Mesenchymal stem cell (in vitro differentiated cells and primary cell): ENCODE results near the gene TMEM44.

Experiments
- DNase-seq: peaks from one replicate; pipeline ENCODE4 v3.0.0-alpha.2; 2013
- H2AFZ ChIP-seq: one replicate; pipeline ENCODE4 v1.6.1; 2013; ENCODE audit warnings: low read depth, mild to moderate bottlenecking, control low read depth, inconsistent platforms, low read length, moderate library complexity
- H2AK5ac ChIP-seq: 2 replicates; pipeline ENCODE4 v1.6.1; 2013; ENCODE audit warnings: low read length, moderate library complexity, mild to moderate bottlenecking, inconsistent platforms; ENCODE audit not compliant: severe bottlenecking
- H2BK120ac ChIP-seq: one replicate; pipeline ENCODE4 v1.6.1; 2013; ENCODE audit warnings: low read depth, mild to moderate bottlenecking, inconsistent platforms, low read length, moderate library complexity
- H2BK12ac ChIP-seq, 2 experiments: one replicate each; pipeline ENCODE4 v1.6.1; 2013; ENCODE audit warnings: inconsistent platforms in 2 of 2, low read length in 2 of 2, mild to moderate bottlenecking in 2 of 2, moderate library complexity in 2 of 2, control low read depth in 1 of 2
- H2BK15ac ChIP-seq: one replicate; pipeline ENCODE4 v1.6.1; 2013; ENCODE audit warnings: mild to moderate bottlenecking, low read depth, inconsistent platforms; ENCODE audit not compliant: poor library complexity, severe bottlenecking
- H2BK5ac ChIP-seq: 2 replicates; pipeline ENCODE4 v1.6.1; 2013; ENCODE audit warnings: low read depth, mild to moderate bottlenecking, low read length, control low read depth, inconsistent platforms; ENCODE audit not compliant: poor library complexity, severe bottlenecking
- H3K14ac ChIP-seq, 2 experiments: one replicate each; pipeline ENCODE4 v1.6.1; 2013; ENCODE audit warnings: inconsistent platforms in 2 of 2, low read length in 2 of 2, control low read depth in 1 of 2, mild to moderate bottlenecking in 1 of 2, moderate library complexity in 1 of 2
- H3K18ac ChIP-seq, 2 experiments: one replicate each; pipeline ENCODE4 v1.6.1; 2013; ENCODE audit warnings: inconsistent platforms in 2 of 2, low read length in 2 of 2, control low read depth in 1 of 2, low read depth in 1 of 2, mild to moderate bottlenecking in 1 of 2
- H3K23ac ChIP-seq, 2 experiments: one replicate each; pipeline ENCODE4 v1.6.1; 2013; ENCODE audit warnings: inconsistent platforms in 2 of 2, low read length in 2 of 2, mild to moderate bottlenecking in 2 of 2, moderate library complexity in 2 of 2, control low read depth in 1 of 2
- H3K27ac ChIP-seq: 2 replicates; pipeline ENCODE4 v1.5.1; 2013; ENCODE audit warnings: mild to moderate bottlenecking, moderate library complexity, low read length, control low read depth, inconsistent platforms; ENCODE audit not compliant: poor library complexity, severe bottlenecking
- H3K27me3 ChIP-seq, 2 experiments: 2 replicates each; pipeline versions ENCODE4 v1.6.1 to v1.7.0; 2013; ENCODE audit warnings: low read length in 2 of 2, mild to moderate bottlenecking in 2 of 2, moderate library complexity in 2 of 2, control low read depth in 1 of 2, inconsistent platforms in 1 of 2; ENCODE audit not compliant: control insufficient read depth in 1 of 2, insufficient read depth in 1 of 2
- H3K36me3 ChIP-seq, 2 experiments: 2 replicates each; pipeline versions ENCODE4 v1.6.1 to v1.7.0; 2013; ENCODE audit warnings: low read length in 2 of 2, control low read depth in 1 of 2, inconsistent platforms in 1 of 2, low read depth in 1 of 2, mild to moderate bottlenecking in 1 of 2; ENCODE audit not compliant: insufficient read depth in 2 of 2, control insufficient read depth in 1 of 2
- H3K4ac ChIP-seq, 2 experiments: one replicate each; pipeline ENCODE4 v1.6.1; 2013; ENCODE audit warnings: inconsistent platforms in 2 of 2, low read length in 2 of 2, mild to moderate bottlenecking in 2 of 2, moderate library complexity in 2 of 2, control low read depth in 1 of 2, low read depth in 1 of 2
- H3K4me1 ChIP-seq: 2 replicates; pipeline ENCODE4 v1.6.1; 2013; ENCODE audit warnings: low read depth, low read length, control low read depth; ENCODE audit not compliant: control insufficient read depth, insufficient read depth
- H3K4me2 ChIP-seq: 2 replicates; pipeline ENCODE4 v1.6.1; 2013; ENCODE audit warnings: low read length, mild to moderate bottlenecking, inconsistent platforms; ENCODE audit not compliant: poor library complexity, severe bottlenecking
- H3K4me3 ChIP-seq, 2 experiments: 2 replicates each; pipeline versions ENCODE4 v1.5.1 to v1.7.0; 2013; ENCODE audit warnings: low read length in 2 of 2, mild to moderate bottlenecking in 2 of 2, control low read depth in 1 of 2, low read depth in 1 of 2; ENCODE audit not compliant: insufficient read depth in 1 of 2
- H3K79me1 ChIP-seq: replicated peaks from 2 replicates; pipeline ENCODE4 v1.6.1; 2013; ENCODE audit warnings: mild to moderate bottlenecking, control low read depth, low read length, inconsistent platforms; ENCODE audit not compliant: poor library complexity, severe bottlenecking
- H3K9ac ChIP-seq: 2 replicates; pipeline ENCODE4 v1.7.0; 2013; ENCODE audit warnings: mild to moderate bottlenecking, low read length, moderate library complexity
- H3K9me3 ChIP-seq: 2 replicates; pipeline ENCODE4 v1.7.0; 2013; ENCODE audit warnings: mild to moderate bottlenecking, low read length; ENCODE audit not compliant: control insufficient read depth
- H4K8ac ChIP-seq: one replicate; pipeline ENCODE4 v1.6.1; 2013; ENCODE audit warnings: inconsistent platforms, mild to moderate bottlenecking, low read length, moderate library complexity
- H4K91ac ChIP-seq: one replicate; pipeline ENCODE4 v1.6.1; 2013; ENCODE audit warnings: mild to moderate bottlenecking, low read length, inconsistent platforms
- WGBS: methylation state at CpG from one replicate; pipeline ENCODE4 v1.1.7; 2013; ENCODE audit warnings: mixed read lengths; 5-methylcytosine and 5-hydroxymethylcytosine counted together

TMEM44 gene

DNA sequence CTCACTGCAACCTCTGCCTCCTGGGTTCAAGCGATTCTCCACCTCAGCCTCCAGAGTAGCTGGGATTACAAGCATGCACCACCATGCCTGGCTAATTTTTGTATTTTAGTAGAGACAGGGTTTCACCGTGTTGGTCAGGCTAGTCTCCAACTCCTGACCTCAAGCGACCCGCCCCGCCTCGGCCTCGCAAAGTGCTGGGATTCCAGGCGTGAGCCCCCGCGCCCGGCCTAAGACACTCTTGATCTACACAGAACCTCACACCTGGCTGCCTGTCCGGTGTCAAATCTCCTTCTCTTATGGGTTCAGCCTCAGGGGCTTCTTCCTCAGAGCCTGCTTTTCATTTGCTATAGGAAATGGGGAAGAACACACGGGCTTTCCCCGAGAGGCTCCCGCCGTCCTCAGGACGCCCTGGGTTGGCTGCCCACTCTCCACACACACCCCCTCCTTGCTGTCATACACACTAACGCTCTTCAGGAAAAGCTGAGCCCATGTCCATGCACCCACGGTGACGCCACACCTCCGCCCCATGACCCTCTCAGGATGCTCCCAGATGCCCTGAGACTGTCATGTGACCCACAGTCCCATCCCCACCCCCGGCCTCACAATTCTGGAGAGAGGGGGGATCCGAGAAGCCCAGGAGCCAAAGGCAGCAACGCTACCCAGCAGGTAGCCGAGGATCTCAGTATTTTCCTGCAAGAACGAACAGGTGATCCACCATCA lies 10.4 kb downstream of the TMEM44 start:
- H3K27ac ChIP-seq: no peak overlapping the region
- H3K18ac ChIP-seq: no peak overlapping the region
- H3K9me3 ChIP-seq: no peaks in the 10 kb centered on the region
- H3K4me1 ChIP-seq: peaks cover 13% of the 10 kb centered on the region
- no peak overlapping the region for H2AFZ ChIP-seq
- H3K79me1 ChIP-seq: peaks cover 5% of the 10 kb centered on the region
- no peak overlapping the region for H3K9ac ChIP-seq
- 95% methylated on average over 26 of the region's 26 CpGs for WGBS
- no peak overlapping the region for H3K23ac ChIP-seq
- H4K91ac ChIP-seq: no peak overlapping the region
- H3K4me2 ChIP-seq: no peak overlapping the region
- no peak overlapping the region for H2AK5ac ChIP-seq
- no peaks in the 10 kb centered on the region for H3K27me3 ChIP-seq
- H2BK15ac ChIP-seq: no peak overlapping the region
- no peak for DNase-seq
- no peak overlapping the region for H2BK120ac ChIP-seq
- H3K4me3 ChIP-seq: no peak overlapping the region
- peak overlapping the region in 1 of 2 experiments; percentile 10 for H2BK12ac ChIP-seq
- H3K4ac ChIP-seq: no peak overlapping the region
- no peak overlapping the region for H3K14ac ChIP-seq
- H3K36me3 ChIP-seq: peaks cover 43 to 63% of the 10 kb centered on the region in 2 experiments
- no peak overlapping the region for H2BK5ac ChIP-seq
- no peak overlapping the region for H4K8ac ChIP-seq

DNA sequence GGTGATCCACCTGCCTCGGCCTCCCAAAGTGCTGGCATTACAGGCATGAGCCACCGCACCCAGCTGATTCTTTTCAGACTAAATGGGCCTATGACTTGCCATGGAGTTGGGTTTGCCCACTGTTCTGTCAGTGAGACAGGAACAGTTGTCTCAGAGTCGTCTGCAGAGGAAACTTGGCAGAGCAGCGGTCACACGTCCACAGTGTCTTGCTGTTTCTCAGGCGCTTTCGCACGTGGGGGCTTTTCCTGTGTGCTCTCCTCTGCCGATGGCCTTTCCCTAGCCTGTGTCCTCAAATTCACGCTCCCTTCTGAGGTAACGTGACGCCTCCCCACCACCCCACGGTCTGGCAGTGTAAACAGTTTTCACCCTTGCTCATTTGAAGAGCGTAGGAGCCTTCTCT lies 11.3 kb downstream of the TMEM44 start:
- peaks cover 5% of the 10 kb centered on the region for H3K79me1 ChIP-seq

DNA sequence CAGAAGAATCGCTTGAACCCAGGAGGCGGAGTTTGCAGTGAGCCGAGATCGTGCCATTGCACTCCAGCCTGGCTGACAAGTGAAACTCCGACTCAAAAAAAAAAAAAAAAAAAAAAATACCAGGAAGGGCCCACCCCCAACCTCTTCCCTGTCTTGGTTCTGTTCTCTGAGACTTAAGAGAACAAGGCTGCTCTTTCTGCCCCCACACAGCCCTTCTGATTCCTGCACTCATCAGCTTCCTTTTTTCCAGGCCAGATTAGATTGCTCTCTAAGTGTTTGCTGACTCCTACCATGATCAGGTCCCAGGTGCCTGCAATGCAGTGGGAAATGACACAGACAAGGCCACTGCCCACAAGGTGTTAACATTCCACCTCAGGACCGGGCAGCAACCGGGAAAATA lies 13.0 kb downstream of the TMEM44 start:
- no peak overlapping the region for H3K14ac ChIP-seq
- no peak overlapping the region for H3K4me2 ChIP-seq
- no peaks in the 10 kb centered on the region for H3K27me3 ChIP-seq
- no peaks in the 10 kb centered on the region for H3K9me3 ChIP-seq
- no peak overlapping the region for H3K27ac ChIP-seq
- no peak for DNase-seq
- peaks cover 13% of the 10 kb centered on the region for H3K4me1 ChIP-seq
- H2AK5ac ChIP-seq: no peak overlapping the region
- no peak overlapping the region for H2BK120ac ChIP-seq
- H2BK5ac ChIP-seq: no peak overlapping the region
- no peak overlapping the region for H2BK15ac ChIP-seq
- H3K79me1 ChIP-seq: peaks cover 5% of the 10 kb centered on the region
- H4K8ac ChIP-seq: no peak overlapping the region
- H3K4ac ChIP-seq: no peak overlapping the region
- H3K36me3 ChIP-seq: peaks cover 39 to 65% of the 10 kb centered on the region in 2 experiments
- no peak overlapping the region for H4K91ac ChIP-seq
- H2BK12ac ChIP-seq: no peak overlapping the region
- no peak overlapping the region for H3K9ac ChIP-seq
- H3K4me3 ChIP-seq: no peak overlapping the region
- no peak overlapping the region for H3K18ac ChIP-seq
- H2AFZ ChIP-seq: no peak overlapping the region
- 93% methylated on average over 7 of the region's 7 CpGs for WGBS
- H3K23ac ChIP-seq: no peak overlapping the region

More for the DNA sequence above, 11.3 kb downstream of the TMEM44 start:
- H2BK15ac ChIP-seq: no peak overlapping the region
- no peaks in the 10 kb centered on the region for H3K9me3 ChIP-seq
- no peak overlapping the region for H2BK5ac ChIP-seq
- H4K8ac ChIP-seq: no peak overlapping the region
- H3K27me3 ChIP-seq: no peaks in the 10 kb centered on the region
- H3K23ac ChIP-seq: no peak overlapping the region
- no peak overlapping the region for H2BK120ac ChIP-seq
- H2BK12ac ChIP-seq: no peak overlapping the region
- no peak overlapping the region for H3K14ac ChIP-seq
- H3K9ac ChIP-seq: no peak overlapping the region
- no peak overlapping the region for H3K4me2 ChIP-seq
- 94% methylated on average over 14 of the region's 14 CpGs for WGBS
- no peak overlapping the region for H3K4me3 ChIP-seq
- H2AFZ ChIP-seq: no peak overlapping the region
- no peak overlapping the region for H4K91ac ChIP-seq
- no peak overlapping the region for H3K27ac ChIP-seq
- H3K36me3 ChIP-seq: peaks cover 43 to 62% of the 10 kb centered on the region in 2 experiments
- no peak overlapping the region for H3K18ac ChIP-seq
- no peak overlapping the region for H2AK5ac ChIP-seq
- peaks cover 13% of the 10 kb centered on the region for H3K4me1 ChIP-seq
- H3K4ac ChIP-seq: no peak overlapping the region
- no peak for DNase-seq

DNA sequence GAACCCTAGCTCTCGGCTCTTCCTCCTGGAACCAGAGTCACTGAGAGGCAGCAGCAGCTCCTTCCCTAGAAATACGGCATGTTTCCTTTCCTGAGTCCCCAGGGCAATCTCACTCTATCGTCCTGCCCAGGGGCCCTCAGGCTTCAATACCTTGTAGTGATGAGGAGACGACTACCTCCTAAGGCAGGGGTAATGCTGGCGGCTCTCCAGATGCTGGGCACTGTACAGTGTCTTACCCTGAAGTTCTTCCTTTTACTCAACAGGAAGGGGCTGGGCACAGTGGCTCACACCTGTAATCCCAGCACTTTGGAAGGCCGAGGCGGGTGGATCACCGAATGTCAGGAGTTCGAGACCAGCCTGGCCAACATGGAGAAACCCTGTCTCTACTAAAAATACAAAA lies 13.5 kb downstream of the TMEM44 start:
- Histone ChIP-seq H3K79me1 (peaks cover 5% of the 10 kb centered on the region), H4K8ac (no peak overlapping the region), H3K27ac (no peak overlapping the region), H3K4me1 (peaks cover 10% of the 10 kb centered on the region), H3K23ac (no peak overlapping the region), H2AK5ac (no peak overlapping the region), H3K9me3 (no peaks in the 10 kb centered on the region), H3K4me2 (no peak overlapping the region), H2BK12ac (no peak overlapping the region), H3K4ac (no peak overlapping the region), H4K91ac (no peak overlapping the region), H2BK15ac (no peak overlapping the region), H3K14ac (no peak overlapping the region), H3K18ac (no peak overlapping the region), H2BK120ac (no peak overlapping the region), H3K9ac (no peak overlapping the region), H3K4me3 (no peak overlapping the region), H3K27me3 (no peaks in the 10 kb centered on the region), H2AFZ (no peak overlapping the region), H3K36me3 (peaks cover 36 to 61% of the 10 kb centered on the region in 2 experiments), H2BK5ac (no peak overlapping the region)
- DNase-seq: no peak
- WGBS: 97% methylated on average over 9 of the region's 9 CpGs
